ENCODE measurements around the gene TMEM87B.

DNA sequence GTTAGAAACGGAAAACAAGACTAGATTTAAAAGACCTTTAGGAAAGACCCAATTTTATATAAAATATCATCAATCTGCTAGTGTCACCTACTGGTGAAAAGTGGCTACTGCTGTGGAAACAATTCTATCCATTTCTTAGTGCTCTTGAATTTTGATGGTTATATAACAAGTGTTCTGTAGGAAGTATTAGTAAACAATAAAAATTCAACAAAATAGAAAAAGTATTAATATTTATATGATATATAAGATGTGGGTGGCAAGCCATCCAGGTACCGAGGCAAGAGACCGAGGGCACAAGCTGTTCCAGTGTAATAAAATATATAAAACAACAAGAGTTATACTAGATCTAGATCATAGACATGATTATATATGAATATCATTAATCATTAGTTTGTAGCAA, 6.2 kb upstream of the TMEM87B start:
- TF ChIP-seq ZBTB43 (CRISPR knock-in tag; IDR thresholded peaks at IDR 0.05) (no peak), USF2 (CRISPR knock-in tag; IDR thresholded peaks at IDR 0.05) (no peak)
